Measurements from ENCODE around the gene BTBD18.
"Not testable (repeated sequence)": the region's sequence is repeated elsewhere in the genome, so short reads cannot be mapped to it uniquely, and the experiment has no call there.

Gene BTBD18

DNA sequence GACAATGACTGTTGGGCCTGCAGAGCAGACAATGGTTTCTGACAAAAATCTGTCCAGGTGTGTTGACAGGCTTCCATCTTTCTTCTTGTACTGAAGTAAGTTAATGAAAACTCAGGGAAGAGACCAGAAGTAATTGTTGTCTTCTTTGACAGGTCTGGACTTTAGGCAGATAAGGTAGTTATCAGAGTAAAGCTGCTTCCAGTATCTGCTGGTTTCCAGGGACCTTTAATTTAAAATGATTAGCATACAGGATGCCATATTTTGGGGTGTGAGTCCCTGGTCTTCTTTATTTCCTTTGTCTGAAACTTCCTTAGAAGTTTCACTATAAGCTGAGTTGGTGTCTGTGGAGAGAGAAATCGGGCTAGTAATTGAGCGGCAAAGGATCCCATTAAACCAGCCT, 37.8 kb downstream of the BTBD18 start:
- TF ChIP-seq ARNT (IDR thresholded peaks at IDR 0.05), result no peak
- TF ChIP-seq TARDBP (IDR thresholded peaks at IDR 0.05), result no peak
- TF ChIP-seq HDGF (IDR thresholded peaks at IDR 0.05; ENCODE audit: borderline replicate concordance), result no peak
- TF ChIP-seq ELF4 (IDR thresholded peaks at IDR 0.05), result no peak
- TF ChIP-seq FOXA1 (IDR thresholded peaks at IDR 0.05), result no peak
- TF ChIP-seq FOXK2 (IDR thresholded peaks at IDR 0.05), result no peak
- TF ChIP-seq ZNF384 (IDR thresholded peaks at IDR 0.05), result no peak
- TF ChIP-seq PKNOX1 (IDR thresholded peaks at IDR 0.05), result no peak
- TF ChIP-seq L3MBTL2 (conservative IDR thresholded peaks at IDR 0.05), result no peak
- no peak for DNase-seq (ENCODE audit: extremely low spot score)
- ChIA-PET CTCF (interaction anchor here (0.7 to 1.1 kb wide), 2 partner anchors 47 to 87 kb away, joined by 4 read pairs; no protein-coding TSS in a partner anchor), POLR2A (interaction anchor here (1.8 kb wide), 1 partner anchor 27 kb away, joined by 7 read pairs; the partner anchor contains the start of gene SELENOH)

GRCh38 chr11:57712256-57713150, 39.1 kb downstream of the BTBD18 start, which contains the start of gene TMX2:
Gene TMX2 (plus strand): TSS chr11:57712593. CDS start chr11:57712619, 26 bp downstream.
- ChIA-PET CTCF (interaction anchor here (0.6 kb wide), 1 partner anchor 99 kb away, joined by 3 read pairs; no protein-coding TSS in a partner anchor), POLR2A (interaction anchor here (0.9 to 1.4 kb wide), 13 partner anchors 9 to 377 kb away, joined by 3 to 6 read pairs (median 3); partner anchors contain the start of genes BTBD18, CTNND1, SELENOH and SSRP1)
- peak; percentile 87 for DNase-seq (ENCODE audit: extremely low spot score)
- peak; percentile 98 for TF ChIP-seq PKNOX1 (IDR thresholded peaks at IDR 0.05)
- peak; percentile 61 for TF ChIP-seq ZNF384 (IDR thresholded peaks at IDR 0.05)
- peak; percentile 85 for TF ChIP-seq ELF4 (IDR thresholded peaks at IDR 0.05)
- TF ChIP-seq NFRKB (IDR thresholded peaks at IDR 0.05), result 0 out of 2 replicates have a peak, but pooled peaks have one; percentile 17
- no peak for TF ChIP-seq HDGF (IDR thresholded peaks at IDR 0.05; ENCODE audit: borderline replicate concordance)
- no peak for TF ChIP-seq TARDBP (IDR thresholded peaks at IDR 0.05)
- peak; percentile 75 for TF ChIP-seq L3MBTL2 (conservative IDR thresholded peaks at IDR 0.05)

GRCh38 chr11:57711414-57712255, 40.0 kb downstream of the BTBD18 start, which contains the start of gene MED19:
Gene MED19 (minus strand): TSS chr11:57712215. CDS start chr11:57712179, 36 bp downstream.
- peak; percentile 77 for DNase-seq (ENCODE audit: extremely low spot score)
- TF ChIP-seq ARNT (IDR thresholded peaks at IDR 0.05), result no peak
- no peak for TF ChIP-seq BHLHE40 (IDR thresholded peaks at IDR 0.05; ENCODE audit: borderline replicate concordance)
- no peak for TF ChIP-seq ELF4 (IDR thresholded peaks at IDR 0.05)
- TF ChIP-seq PKNOX1 (IDR thresholded peaks at IDR 0.05), result no peak; the same call in 1 of the 2 replicates
- no peak for TF ChIP-seq LEF1 (IDR thresholded peaks at IDR 0.05; ENCODE audit: borderline replicate concordance)
- peak; percentile 41; the same call in 1 of the 2 replicates for TF ChIP-seq L3MBTL2 (conservative IDR thresholded peaks at IDR 0.05)
- POLR2A ChIA-PET, result interaction anchor here (0.9 to 1.4 kb wide), 13 partner anchors 8 to 376 kb away, joined by 3 to 6 read pairs (median 3); partner anchors contain the start of genes BTBD18, CTNND1, SELENOH and SSRP1
- CTCF ChIA-PET, result interaction anchor here (0.6 kb wide), 1 partner anchor 98 kb away, joined by 3 read pairs; no protein-coding TSS in a partner anchor

DNA sequence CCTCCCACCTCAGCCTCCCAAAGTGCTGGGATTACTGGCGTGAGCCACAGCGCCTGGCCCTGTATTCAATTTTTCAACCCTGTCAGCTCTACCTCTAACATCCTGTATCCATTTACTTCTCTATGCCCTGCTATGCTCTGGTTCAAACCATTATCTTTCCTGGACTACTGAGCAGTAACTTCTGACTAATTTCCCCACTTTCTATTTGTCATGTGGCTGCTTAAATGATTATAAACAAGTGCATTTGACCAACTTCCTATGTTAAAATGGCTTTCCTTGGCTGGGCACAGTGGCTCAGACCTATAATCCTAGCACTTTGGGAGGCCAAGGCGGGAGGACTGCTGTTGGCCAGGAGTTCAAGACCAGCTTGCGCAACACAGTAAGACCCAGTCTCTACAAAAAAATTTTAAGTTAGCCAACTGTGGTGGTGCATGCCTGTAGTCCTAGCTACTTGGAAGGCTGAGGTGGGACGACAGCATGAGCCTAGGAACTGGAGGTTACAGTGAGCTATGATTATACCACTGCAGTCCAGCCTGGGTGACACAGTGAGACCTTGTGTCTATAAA, 41.7 kb downstream of the BTBD18 start:
- ChIA-PET POLR2A (no interaction called here), CTCF (no interaction called here)
- no peak for TF ChIP-seq PKNOX1 (IDR thresholded peaks at IDR 0.05)
- TF ChIP-seq ZNF384 (IDR thresholded peaks at IDR 0.05), result no peak
- TF ChIP-seq HDGF (IDR thresholded peaks at IDR 0.05; ENCODE audit: borderline replicate concordance), result no peak
- TF ChIP-seq NFRKB (IDR thresholded peaks at IDR 0.05), result no peak
- TF ChIP-seq SUZ12 (IDR thresholded peaks at IDR 0.05), result no peak
- TF ChIP-seq LEF1 (IDR thresholded peaks at IDR 0.05; ENCODE audit: borderline replicate concordance), result no peak
- no peak for DNase-seq (ENCODE audit: extremely low spot score)

DNA sequence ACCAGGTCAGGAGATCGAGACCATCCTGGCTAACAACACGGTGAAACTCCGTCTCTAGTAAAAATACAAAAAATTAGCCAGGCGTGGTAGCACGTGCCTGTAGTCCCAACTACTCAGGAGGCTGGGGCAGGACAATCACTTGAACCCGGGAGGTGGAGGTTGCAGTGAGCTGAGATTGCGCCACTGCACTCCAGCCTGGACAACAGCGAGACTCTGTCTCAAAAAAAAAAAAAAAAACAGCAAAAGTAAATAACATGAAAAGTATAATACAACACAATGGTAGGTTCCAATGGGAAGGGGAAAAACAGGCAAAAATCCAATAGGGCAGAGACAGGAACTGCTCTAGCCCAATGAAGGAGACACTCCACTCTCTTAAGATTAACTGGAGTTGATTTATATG, 46.2 kb downstream of the BTBD18 start:
- POLR2A ChIA-PET; CTCF ChIA-PET; DNase-seq (ENCODE audit: extremely low spot score): not testable (repeated sequence)

DNA sequence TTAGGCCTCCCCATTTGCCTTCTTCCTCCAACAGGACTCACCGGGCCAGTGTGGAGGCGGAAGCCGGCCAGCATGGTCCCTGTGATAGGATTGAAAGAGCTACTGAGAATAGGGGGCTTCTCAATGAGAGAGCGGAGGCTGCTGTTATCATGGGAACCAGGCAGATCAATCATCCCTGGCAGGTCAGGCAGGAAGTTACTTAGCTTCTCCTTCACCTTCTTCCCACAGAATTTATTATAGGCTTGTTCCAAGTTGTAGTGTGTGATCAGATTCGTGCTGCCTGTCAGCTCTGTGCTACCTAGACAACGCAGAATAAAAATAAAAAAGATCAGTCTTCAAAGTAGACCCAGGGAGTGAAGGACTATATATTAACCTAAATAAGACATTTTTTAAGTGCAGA, 46.7 kb downstream of the BTBD18 start:
- no peak for DNase-seq (ENCODE audit: extremely low spot score)
- TF ChIP-seq SP1 (IDR thresholded peaks at IDR 0.05) (no peak), LEF1 (IDR thresholded peaks at IDR 0.05; ENCODE audit: borderline replicate concordance) (no peak), FOXM1 (IDR thresholded peaks at IDR 0.05; ENCODE audit: borderline replicate concordance) (no peak), FOXA1 (IDR thresholded peaks at IDR 0.05) (no peak), NFRKB (IDR thresholded peaks at IDR 0.05) (no peak)
- CTCF ChIA-PET, result no interaction called here
- POLR2A ChIA-PET, result no interaction called here

Data from HEK293T (cell line).